Measurements from ENCODE around the gene UVRAG. TPM values are rescaled to one million over a fixed set of nuclear protein-coding genes. Genes with fewer than 3 reads are reported as not detected.
A peak's percentile ranks its signal among the peaks of the same experiment; 100 is the strongest.

The UVRAG gene
- total and polyA plus RNA-seq, 2 of the 13 experiments (the other 11 are each of a cell fraction or from before 2014, with no cell fraction given), result 9.7 to 17.3 TPM

GRCh38 chr11:76177250-76177686 is 362.3 kb downstream of the UVRAG start (continued):
- TF ChIP-seq ZNF567 (CRISPR knock-in tag; IDR thresholded peaks at IDR 0.05; ENCODE audit: borderline replicate concordance) (no peak), ZFX (CRISPR knock-in tag; IDR thresholded peaks at IDR 0.05; ENCODE audit: low read depth) (peak; percentile 74), ZNF331 (CRISPR knock-in tag; IDR thresholded peaks at IDR 0.05) (no peak), HDAC6 (IDR thresholded peaks at IDR 0.05; ENCODE audit: low read depth, low read length) (no peak), ZNF790 (CRISPR knock-in tag; IDR thresholded peaks at IDR 0.05; ENCODE audit: borderline replicate concordance) (no peak), ZNF773 (CRISPR knock-in tag; IDR thresholded peaks at IDR 0.05; ENCODE audit: borderline replicate concordance) (no peak), CENPX (CRISPR knock-in tag; IDR thresholded peaks at IDR 0.05) (no peak), ZFP36L2 (CRISPR knock-in tag; IDR thresholded peaks at IDR 0.05) (no peak), ARNTL (CRISPR knock-in tag; IDR thresholded peaks at IDR 0.05) (no peak), KDM6A (CRISPR knock-in tag; IDR thresholded peaks at IDR 0.05; ENCODE audit: low read depth) (0 out of 2 replicates have a peak, but pooled peaks have one; percentile 39), HNRNPK (IDR thresholded peaks at IDR 0.05; ENCODE audit: low read depth, low read length, poor library complexity, severe bottlenecking) (no peak), ZBTB38 (CRISPR knock-in tag; IDR thresholded peaks at IDR 0.05) (no peak), ZNF34 (CRISPR knock-in tag; IDR thresholded peaks at IDR 0.05; ENCODE audit: borderline replicate concordance) (no peak), HDAC1 (CRISPR knock-in tag; IDR thresholded peaks at IDR 0.05) (peak; percentile 14; the same call in 1 of the 2 replicates), MBNL3 (CRISPR knock-in tag; conservative IDR thresholded peaks at IDR 0.05) (no peak), TRAFD1 (CRISPR knock-in tag; IDR thresholded peaks at IDR 0.05; ENCODE audit: borderline replicate concordance) (no peak), GATAD1 (CRISPR knock-in tag; IDR thresholded peaks at IDR 0.05) (no peak), ZMYM3 (CRISPR knock-in tag; IDR thresholded peaks at IDR 0.05) (peak; percentile 95)
- TF ChIP-seq, protein P1, sequence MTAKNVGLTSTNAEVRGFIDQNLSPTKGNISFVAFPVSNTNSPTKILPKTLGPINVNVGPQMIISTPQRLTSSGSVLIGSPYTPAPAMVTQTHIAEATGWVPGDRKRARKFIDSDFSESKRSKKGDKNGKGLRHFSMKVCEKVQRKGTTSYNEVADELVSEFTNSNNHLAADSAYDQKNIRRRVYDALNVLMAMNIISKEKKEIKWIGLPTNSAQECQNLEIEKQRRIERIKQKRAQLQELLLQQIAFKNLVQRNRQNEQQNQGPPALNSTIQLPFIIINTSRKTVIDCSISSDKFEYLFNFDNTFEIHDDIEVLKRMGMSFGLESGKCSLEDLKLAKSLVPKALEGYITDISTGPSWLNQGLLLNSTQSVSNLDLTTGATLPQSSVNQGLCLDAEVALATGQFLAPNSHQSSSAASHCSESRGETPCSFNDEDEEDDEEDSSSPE (CRISPR knock-in tag; IDR thresholded peaks at IDR 0.05), result no peak
- TF ChIP-seq, protein P2, sequence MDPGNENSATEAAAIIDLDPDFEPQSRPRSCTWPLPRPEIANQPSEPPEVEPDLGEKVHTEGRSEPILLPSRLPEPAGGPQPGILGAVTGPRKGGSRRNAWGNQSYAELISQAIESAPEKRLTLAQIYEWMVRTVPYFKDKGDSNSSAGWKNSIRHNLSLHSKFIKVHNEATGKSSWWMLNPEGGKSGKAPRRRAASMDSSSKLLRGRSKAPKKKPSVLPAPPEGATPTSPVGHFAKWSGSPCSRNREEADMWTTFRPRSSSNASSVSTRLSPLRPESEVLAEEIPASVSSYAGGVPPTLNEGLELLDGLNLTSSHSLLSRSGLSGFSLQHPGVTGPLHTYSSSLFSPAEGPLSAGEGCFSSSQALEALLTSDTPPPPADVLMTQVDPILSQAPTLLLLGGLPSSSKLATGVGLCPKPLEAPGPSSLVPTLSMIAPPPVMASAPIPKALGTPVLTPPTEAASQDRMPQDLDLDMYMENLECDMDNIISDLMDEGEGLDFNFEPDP (CRISPR knock-in tag; conservative IDR thresholded peaks at IDR 0.05), result no peak
- TF ChIP-seq, protein P3, sequence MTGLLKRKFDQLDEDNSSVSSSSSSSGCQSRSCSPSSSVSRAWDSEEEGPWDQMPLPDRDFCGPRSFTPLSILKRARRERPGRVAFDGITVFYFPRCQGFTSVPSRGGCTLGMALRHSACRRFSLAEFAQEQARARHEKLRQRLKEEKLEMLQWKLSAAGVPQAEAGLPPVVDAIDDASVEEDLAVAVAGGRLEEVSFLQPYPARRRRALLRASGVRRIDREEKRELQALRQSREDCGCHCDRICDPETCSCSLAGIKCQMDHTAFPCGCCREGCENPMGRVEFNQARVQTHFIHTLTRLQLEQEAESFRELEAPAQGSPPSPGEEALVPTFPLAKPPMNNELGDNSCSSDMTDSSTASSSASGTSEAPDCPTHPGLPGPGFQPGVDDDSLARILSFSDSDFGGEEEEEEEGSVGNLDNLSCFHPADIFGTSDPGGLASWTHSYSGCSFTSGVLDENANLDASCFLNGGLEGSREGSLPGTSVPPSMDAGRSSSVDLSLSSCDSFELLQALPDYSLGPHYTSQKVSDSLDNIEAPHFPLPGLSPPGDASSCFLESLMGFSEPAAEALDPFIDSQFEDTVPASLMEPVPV (CRISPR knock-in tag; IDR thresholded peaks at IDR 0.05), result no peak
- TF ChIP-seq, protein P4, sequence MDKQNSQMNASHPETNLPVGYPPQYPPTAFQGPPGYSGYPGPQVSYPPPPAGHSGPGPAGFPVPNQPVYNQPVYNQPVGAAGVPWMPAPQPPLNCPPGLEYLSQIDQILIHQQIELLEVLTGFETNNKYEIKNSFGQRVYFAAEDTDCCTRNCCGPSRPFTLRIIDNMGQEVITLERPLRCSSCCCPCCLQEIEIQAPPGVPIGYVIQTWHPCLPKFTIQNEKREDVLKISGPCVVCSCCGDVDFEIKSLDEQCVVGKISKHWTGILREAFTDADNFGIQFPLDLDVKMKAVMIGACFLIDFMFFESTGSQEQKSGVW (CRISPR knock-in tag; IDR thresholded peaks at IDR 0.05; ENCODE audit: borderline replicate concordance), result no peak
- TF ChIP-seq, protein P5, sequence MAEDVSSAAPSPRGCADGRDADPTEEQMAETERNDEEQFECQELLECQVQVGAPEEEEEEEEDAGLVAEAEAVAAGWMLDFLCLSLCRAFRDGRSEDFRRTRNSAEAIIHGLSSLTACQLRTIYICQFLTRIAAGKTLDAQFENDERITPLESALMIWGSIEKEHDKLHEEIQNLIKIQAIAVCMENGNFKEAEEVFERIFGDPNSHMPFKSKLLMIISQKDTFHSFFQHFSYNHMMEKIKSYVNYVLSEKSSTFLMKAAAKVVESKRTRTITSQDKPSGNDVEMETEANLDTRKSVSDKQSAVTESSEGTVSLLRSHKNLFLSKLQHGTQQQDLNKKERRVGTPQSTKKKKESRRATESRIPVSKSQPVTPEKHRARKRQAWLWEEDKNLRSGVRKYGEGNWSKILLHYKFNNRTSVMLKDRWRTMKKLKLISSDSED (CRISPR knock-in tag; IDR thresholded peaks at IDR 0.05), result no peak

Measured in HepG2 (cell line).